ENCODE results near the gene IL1R2.
A peak's percentile ranks its signal among the peaks of the same experiment; 100 is the strongest.

The IL1R2 gene

DNA sequence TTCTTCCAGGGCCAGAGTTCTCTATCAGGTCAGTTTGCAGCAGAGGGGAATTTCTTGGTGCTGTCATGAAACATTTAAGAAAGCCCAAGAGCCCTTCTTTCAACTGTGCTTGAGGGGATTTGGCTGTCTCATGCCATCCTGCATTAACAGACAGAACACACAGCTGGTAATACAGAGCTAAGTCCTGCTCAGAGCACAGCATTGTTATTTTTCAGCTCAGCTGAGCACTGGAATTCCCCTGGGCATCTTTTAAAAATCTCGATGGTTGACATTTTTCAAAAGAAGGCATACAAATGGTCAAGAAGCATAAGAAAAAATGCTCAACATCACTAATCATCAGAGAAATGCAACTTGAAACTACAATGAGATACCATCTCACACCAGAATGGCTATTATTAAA, 14.9 kb upstream of the IL1R2 start:
- no peak for TF ChIP-seq CTCF (IDR thresholded peaks at IDR 0.05; ENCODE audit: unreplicated experiment in 3 of 3)
- Mint-ChIP-seq H3K36me3 (ENCODE audit: low read depth) (no peaks in the 10 kb centered on the region), H3K4me1 (peaks cover 18% of the 10 kb centered on the region), H3K27me3 (ENCODE audit: low read depth) (no peaks in the 10 kb centered on the region), H3K4me3 (no peak overlapping the region), H3K9me3 (no peaks in the 10 kb centered on the region), H3K27ac (peak overlapping the region in 1 of 3 experiments; percentile 28)

DNA sequence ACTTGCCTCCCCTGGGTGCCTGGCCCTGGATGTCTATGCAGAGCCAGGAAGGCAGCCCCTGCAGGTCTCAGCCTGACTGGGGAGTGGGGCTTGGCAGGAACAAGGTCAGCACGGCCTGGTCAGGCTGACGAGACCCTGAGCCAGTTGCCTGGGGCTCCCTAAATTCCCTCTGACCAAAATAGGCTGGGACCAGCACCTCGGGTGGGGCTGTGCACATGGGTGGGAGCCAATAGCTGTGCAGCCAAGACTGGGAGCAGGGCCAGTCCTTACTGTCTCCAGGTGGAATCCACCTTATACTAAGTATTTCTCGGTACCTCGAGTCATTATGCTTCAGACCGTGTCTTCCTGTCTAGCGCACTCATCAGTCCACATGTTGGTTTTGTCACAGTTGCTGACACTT, 11.4 kb upstream of the IL1R2 start:
- H3K4me1 Mint-ChIP-seq: peaks cover 21% of the 10 kb centered on the region
- no peaks in the 10 kb centered on the region for H3K36me3 Mint-ChIP-seq (ENCODE audit: low read depth)
- H3K27ac Mint-ChIP-seq: no peak overlapping the region
- H3K27me3 Mint-ChIP-seq (ENCODE audit: low read depth): no peaks in the 10 kb centered on the region
- no peaks in the 10 kb centered on the region for H3K9me3 Mint-ChIP-seq
- H3K4me3 Mint-ChIP-seq: no peak overlapping the region
- TF ChIP-seq CTCF (IDR thresholded peaks at IDR 0.05; ENCODE audit: unreplicated experiment in 3 of 3): no peak

GRCh38 chr2:101981066-101981465, 10.7 kb upstream of the IL1R2 start:
- no peak overlapping the region for H3K4me3 Mint-ChIP-seq

DNA sequence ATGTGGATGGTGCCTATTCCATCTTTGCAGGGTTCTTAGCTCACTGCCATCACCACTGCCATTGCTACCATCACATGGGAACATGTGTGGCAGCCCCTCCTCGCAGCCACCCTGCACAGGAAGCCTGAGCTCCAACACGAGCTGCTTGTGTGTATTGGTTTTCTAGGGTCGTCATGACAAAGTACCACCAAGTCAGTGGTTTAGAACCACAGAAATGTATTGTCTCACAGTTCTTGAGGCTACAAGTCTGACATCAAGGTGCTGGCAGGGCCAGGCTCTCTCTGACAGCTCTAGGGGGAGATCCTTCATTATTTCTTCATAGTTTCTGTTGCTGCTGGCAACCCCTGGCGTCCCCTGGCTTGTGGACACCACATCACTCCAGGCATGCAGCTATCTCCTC, 10.3 kb upstream of the IL1R2 start:
- peaks cover 14% of the 10 kb centered on the region for H3K4me1 Mint-ChIP-seq
- H3K9me3 Mint-ChIP-seq: no peaks in the 10 kb centered on the region
- no peak for TF ChIP-seq CTCF (IDR thresholded peaks at IDR 0.05; ENCODE audit: unreplicated experiment in 3 of 3)
- H3K4me3 Mint-ChIP-seq: no peak overlapping the region
- peaks cover 3% of the 10 kb centered on the region for H3K27me3 Mint-ChIP-seq (ENCODE audit: low read depth)
- H3K27ac Mint-ChIP-seq: no peak overlapping the region
- no peaks in the 10 kb centered on the region for H3K36me3 Mint-ChIP-seq (ENCODE audit: low read depth)

More at GRCh38 chr2:101981066-101981465, 10.7 kb upstream of the IL1R2 start:
- Mint-ChIP-seq H3K36me3 (ENCODE audit: low read depth) (no peaks in the 10 kb centered on the region), H3K27ac (no peak overlapping the region), H3K4me1 (peaks cover 18% of the 10 kb centered on the region), H3K9me3 (no peaks in the 10 kb centered on the region), H3K27me3 (ENCODE audit: low read depth) (no peaks in the 10 kb centered on the region)
- TF ChIP-seq CTCF (IDR thresholded peaks at IDR 0.05; ENCODE audit: unreplicated experiment in 3 of 3): no peak

DNA sequence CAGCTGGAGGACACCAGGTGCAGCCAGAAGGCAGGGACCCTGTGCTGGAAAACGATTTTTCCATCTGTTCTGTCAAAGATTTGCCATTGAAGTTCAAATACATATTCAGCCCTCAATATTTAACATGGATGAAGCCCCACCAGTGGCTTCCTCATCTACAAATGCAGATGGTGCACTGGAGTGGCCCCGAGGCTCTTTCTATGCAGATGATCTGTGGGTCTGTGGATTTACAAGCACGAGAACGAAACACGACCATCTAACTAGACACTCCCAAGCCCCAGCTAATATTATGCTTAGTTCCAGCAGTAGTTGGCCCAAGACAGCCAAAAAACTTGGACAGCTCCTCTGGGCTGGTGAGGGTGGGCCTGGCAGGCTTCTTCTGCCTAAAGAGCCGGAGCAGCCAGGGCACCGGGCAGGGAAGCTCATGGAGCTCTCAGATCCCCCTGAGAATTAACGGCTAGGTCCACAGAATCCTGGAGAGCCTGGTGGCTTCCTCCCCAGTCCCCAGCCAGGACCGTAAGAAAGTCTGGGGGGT, 9.2 kb upstream of the IL1R2 start:
- Mint-ChIP-seq H3K4me1 (peaks cover 8% of the 10 kb centered on the region), H3K4me3 (no peak overlapping the region), H3K36me3 (ENCODE audit: low read depth) (no peaks in the 10 kb centered on the region), H3K9me3 (no peaks in the 10 kb centered on the region), H3K27me3 (ENCODE audit: low read depth) (peaks cover 3% of the 10 kb centered on the region), H3K27ac (no peak overlapping the region)
- TF ChIP-seq CTCF (IDR thresholded peaks at IDR 0.05; ENCODE audit: unreplicated experiment in 3 of 3): no peak

DNA sequence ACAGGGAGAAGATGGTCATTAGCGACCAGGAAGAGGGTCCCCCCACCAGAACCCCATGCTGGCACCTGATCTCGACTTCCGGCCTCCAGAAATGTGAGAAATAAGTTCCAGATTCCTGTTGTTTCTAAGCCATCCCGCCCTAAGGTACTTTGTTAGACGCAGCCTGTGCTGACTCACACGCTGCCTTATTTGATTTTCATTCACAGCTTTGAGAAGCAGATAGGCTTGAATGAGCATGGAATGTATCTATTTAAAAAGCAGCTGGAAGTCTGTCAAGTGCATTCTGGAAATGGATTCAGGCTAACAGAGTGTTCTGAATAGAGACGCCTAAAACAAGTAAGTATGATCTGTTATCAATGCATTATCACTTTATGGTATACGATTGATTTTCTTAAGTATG, 8.3 kb upstream of the IL1R2 start:
- H3K4me1 Mint-ChIP-seq: peaks cover 8% of the 10 kb centered on the region
- peak overlapping the region; percentile 40 to 62 (median 50) for H3K27ac Mint-ChIP-seq
- no peak overlapping the region for H3K4me3 Mint-ChIP-seq
- peaks cover 3% of the 10 kb centered on the region for H3K27me3 Mint-ChIP-seq (ENCODE audit: low read depth)
- H3K36me3 Mint-ChIP-seq (ENCODE audit: low read depth): no peaks in the 10 kb centered on the region
- H3K9me3 Mint-ChIP-seq: no peaks in the 10 kb centered on the region
- TF ChIP-seq CTCF (IDR thresholded peaks at IDR 0.05; ENCODE audit: unreplicated experiment in 3 of 3): no peak

Data from nephron (organoid).